K562 (cell line): ENCODE results near the gene CLP1. TPM values are rescaled to one million over a fixed set of nuclear protein-coding genes. Genes with fewer than 3 reads are reported as not detected.

Experiments used
- BRF2 ChIP-seq: IDR thresholded peaks from 3 replicates; pipeline ENCODE4 v1.6.1; 2011; ENCODE audit warnings: borderline replicate concordance, mild to moderate bottlenecking; ENCODE audit not compliant: insufficient read length, insufficient read depth
- CREB1 ChIP-seq, 2 experiments: sonication (generic) in 1 of 2; formaldehyde crosslinking in 1 of 2; IDR thresholded peaks; 2 replicates each; pipeline versions ENCODE4 v1.6.1 to v1.8.0; 2012 to 2022; ENCODE audit warnings: inconsistent platforms in 1 of 2, mild to moderate bottlenecking in 1 of 2, missing genetic modification reagents in 1 of 2, moderate library complexity in 1 of 2
- HMGXB4 ChIP-seq: sonication (generic); formaldehyde crosslinking; IDR thresholded peaks from 2 replicates; pipeline ENCODE4 v1.8.1; 2023; ENCODE audit warnings: mild to moderate bottlenecking, missing genetic modification reagents
- KAT2B ChIP-seq: IDR thresholded peaks from one replicate; pipeline ENCODE4 v1.6.1; 2012; ENCODE audit warnings: low read depth, mild to moderate bottlenecking, control low read depth, inconsistent platforms, low read length, moderate library complexity
- MLLT1 ChIP-seq, 2 experiments: fragments of 450-650 bp; IDR thresholded peaks; 2 replicates each; pipeline ENCODE4 v1.6.1; 2016
- RREB1 ChIP-seq: fragments of 250-450 bp; sonication (Bioruptor Pico); IDR thresholded peaks from 2 replicates; pipeline ENCODE4 v1.4.0; 2020
- SREBF1 ChIP-seq: fragments of 150-350 bp; IDR thresholded peaks from 2 replicates; pipeline ENCODE4 v1.6.1; 2014; ENCODE audit warnings: antibody characterized with exemption, low read depth, low read length, borderline replicate concordance
- XRCC4 ChIP-seq: IDR thresholded peaks from one replicate; pipeline ENCODE4 v1.6.1; 2011; ENCODE audit not compliant: insufficient read depth, insufficient read length; ENCODE audit errors: extremely low read depth
- YY1 ChIP-seq, 3 experiments: IDR thresholded peaks; 2 replicates each; pipeline ENCODE4 v1.6.1; 2011; ENCODE audit warnings: low read length in 2 of 3, mild to moderate bottlenecking in 2 of 3, moderate library complexity in 2 of 3, borderline replicate concordance in 1 of 3, control low read depth in 1 of 3, low read depth in 1 of 3; ENCODE audit not compliant: insufficient read depth in 3 of 3, insufficient replicate concordance in 2 of 3, control insufficient read depth in 1 of 3, insufficient read length in 1 of 3; ENCODE audit errors: extremely low read depth in 1 of 3
- ZNF280A ChIP-seq: fragments of 450-650 bp; IDR thresholded peaks from 2 replicates; pipeline ENCODE4 v1.6.1; 2018; ENCODE audit warnings: mild to moderate bottlenecking, low read depth; ENCODE audit not compliant: partially characterized antibody
- ZNF589 ChIP-seq: fragments of 200-800 bp; sonication (Bioruptor generic); IDR thresholded peaks from 2 replicates; pipeline ENCODE4 v1.6.1; 2016; ENCODE audit warnings: low read depth, missing genetic modification characterization, missing compliant biosample characterization
- ZNF717 ChIP-seq: fragments of 250-450 bp; sonication (Bioruptor Pico); IDR thresholded peaks from 2 replicates; pipeline ENCODE4 v1.5.0; 2021
- polyA plus RNA-seq, 8 experiments: library from polyadenylated mRNA; depleted of rRNA in 4 of 8; stranded (reverse) in 5 of 8; unstranded in 3 of 8; fragments of >200 nt; fragmentation: Nextera tagmentation in 2 of 8; fragmentation: Illumina TruSeq in 1 of 8; extraction: Ambion mirVana in 2 of 8; extraction: Trizol in 1 of 8; gene quantifications; 2 replicates each; pipeline versions ENCODE4 v1.2.1 to v1.2.3, GENCODE V29; 2011 to 2014; ENCODE audit warnings: inconsistent platforms in 1 of 8, missing spikeins in 1 of 8
- total RNA-seq, 7 experiments: library from RNA; depleted of rRNA in 6 of 7; stranded (reverse); fragments of >200 nt in 6 of 7; fragmentation: Illumina TruSeq in 2 of 7; extraction: Trizol in 2 of 7; gene quantifications; 2 replicates each; pipeline versions ENCODE4 v1.2.1 to v1.2.3, GENCODE V29; 2011 to 2021; ENCODE audit warnings: low replicate concordance in 1 of 7

The CLP1 gene
- total and polyA plus RNA-seq, 9 of the 15 experiments (the other 6 are each of a cell fraction or from before 2014, with no cell fraction given) = 19.1 to 46.2 (median 27.8) TPM

- no peak for TF ChIP-seq RREB1 (CRISPR knock-in tag)
- TF ChIP-seq ZNF717 (CRISPR knock-in tag) = no peak
- no peak for TF ChIP-seq HMGXB4 (CRISPR knock-in tag)
- TF ChIP-seq BRF2 = no peak
- peak; percentile 85 for TF ChIP-seq CREB1 (IDR thresholded peaks at IDR 0.05)
- TF ChIP-seq CREB1 (CRISPR knock-in tag; IDR thresholded peaks at IDR 0.05) = no peak
- no peak for TF ChIP-seq KAT2B
- TF ChIP-seq YY1 (IDR thresholded peaks at IDR 0.05; ENCODE audit: borderline replicate concordance in 1 of 3, control insufficient read depth in 1 of 3, extremely low read depth in 1 of 3, insufficient read depth in 3 of 3, insufficient read length in 1 of 3, insufficient replicate concordance in 2 of 3, low read depth in 1 of 3, low read length in 2 of 3) = no peak
- TF ChIP-seq MLLT1 (IDR thresholded peaks at IDR 0.05) = no peak
- TF ChIP-seq ZNF280A = no peak
- TF ChIP-seq XRCC4 = no peak
- no peak for TF ChIP-seq SREBF1
- peak; percentile 80 for TF ChIP-seq ZNF589 (CRISPR knock-in tag)
These were observed 9.4 kb upstream of the CLP1 start (continued) for GRCh38 chr11:57647960-57648800.
